ENCODE data around the gene TEAD1. TPM values are rescaled to one million over a fixed set of nuclear protein-coding genes. Genes with fewer than 3 reads are reported as not detected.

TEAD1 gene
- total RNA-seq, 6 experiments from 2014 or later = 28.3 to 41.5 (median 32.2) TPM

DNA sequence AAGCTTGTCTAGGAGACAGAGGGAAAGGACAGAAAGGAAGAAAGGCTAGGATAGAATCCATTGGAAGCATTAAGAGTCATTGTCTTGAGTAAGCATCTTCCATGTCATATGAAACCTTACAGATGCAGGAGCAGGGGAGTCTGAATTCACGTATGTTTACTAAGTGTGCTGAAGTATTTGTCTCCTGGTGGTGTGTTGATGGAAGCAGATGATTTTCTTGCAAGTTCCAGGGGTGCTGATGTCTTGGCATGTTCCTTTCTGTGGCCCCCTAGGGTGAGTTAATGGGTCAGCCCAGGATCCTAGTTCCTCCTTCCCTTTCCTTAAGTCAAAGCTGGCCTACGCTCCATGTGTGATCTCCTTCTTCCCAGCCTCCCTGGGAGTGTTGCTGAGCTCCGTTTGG, 110.2 kb downstream of the TEAD1 start:
- H3K4me3 ChIP-seq = no peak overlapping the region
- ATAC-seq = no peak
- no peaks in the 10 kb centered on the region for H3K36me3 ChIP-seq
- TF ChIP-seq POLR2A (IDR thresholded peaks at IDR 0.05) = no peak
- no peak for TF ChIP-seq CTCF (IDR thresholded peaks at IDR 0.05)
- intact Hi-C loops (cut with DNase I) = no loop called here
- no peak overlapping the region for H3K27ac ChIP-seq
- H3K9me3 ChIP-seq = no peaks in the 10 kb centered on the region
- no peaks in the 10 kb centered on the region for H3K4me1 ChIP-seq
- no peak for DNase-seq
- 0% methylated on average over 2 of the region's 3 CpGs for WGBS (ENCODE audit: insufficient coverage, low coverage, low lambda C conversion rate, missing lambda C conversion rate)
- H3K27me3 ChIP-seq = no peaks in the 10 kb centered on the region

DNA sequence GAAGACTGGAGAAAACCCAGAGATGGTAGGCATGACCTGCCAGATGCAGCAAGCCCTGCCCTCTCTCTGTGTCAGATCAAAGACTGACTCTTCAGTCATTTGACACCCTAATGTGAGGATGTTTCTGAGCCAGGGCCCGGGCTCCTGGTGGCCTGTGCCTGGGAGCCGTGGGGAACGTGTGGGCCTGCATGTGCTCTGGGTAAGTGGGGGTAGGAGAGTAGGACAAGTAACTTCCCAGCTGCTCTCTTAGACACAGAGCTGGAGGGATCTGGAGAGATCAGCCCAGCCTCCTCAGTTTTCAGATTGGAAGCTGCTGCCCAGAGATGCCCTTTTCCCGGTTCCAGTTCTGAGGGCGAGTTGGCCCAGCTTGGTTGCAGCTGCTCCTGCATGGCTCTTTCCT, 110.8 kb downstream of the TEAD1 start:
- Histone ChIP-seq H3K4me3 (no peak overlapping the region), H3K4me1 (no peaks in the 10 kb centered on the region), H3K9me3 (no peaks in the 10 kb centered on the region), H3K27me3 (no peaks in the 10 kb centered on the region), H3K27ac (no peak overlapping the region), H3K36me3 (no peaks in the 10 kb centered on the region)
- 81% methylated on average over 3 of the region's 5 CpGs for WGBS (ENCODE audit: insufficient coverage, low coverage, low lambda C conversion rate, missing lambda C conversion rate)
- ATAC-seq (no peak), DNase-seq (no peak)
- intact Hi-C loops (cut with DNase I) = no loop called here
- TF ChIP-seq CTCF (IDR thresholded peaks at IDR 0.05) (no peak), POLR2A (IDR thresholded peaks at IDR 0.05) (no peak)

DNA sequence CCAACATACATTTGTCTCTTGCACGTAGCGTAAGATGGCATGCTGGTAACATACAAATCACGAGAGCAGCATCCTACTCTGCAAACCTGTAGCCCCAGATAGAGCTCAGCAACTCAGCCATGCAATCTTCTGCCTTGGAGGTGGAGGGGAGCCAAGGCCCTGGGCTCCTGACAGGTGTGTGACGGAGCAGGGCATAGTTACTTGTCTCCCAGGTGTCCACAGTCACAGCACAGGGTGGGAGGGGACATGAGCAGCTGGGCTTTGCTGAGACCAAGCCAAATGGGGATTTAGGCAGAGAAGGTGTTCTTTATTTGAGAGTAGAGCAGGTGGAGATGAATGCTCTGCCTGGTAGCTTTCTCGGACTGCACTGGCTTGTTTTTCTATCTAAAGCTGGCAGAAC, 111.7 kb downstream of the TEAD1 start:
- 94% methylated on average over 2 of the region's 5 CpGs for WGBS (ENCODE audit: insufficient coverage, low coverage, low lambda C conversion rate, missing lambda C conversion rate)
- H3K27ac ChIP-seq = no peak overlapping the region
- no peak for TF ChIP-seq POLR2A (IDR thresholded peaks at IDR 0.05)
- TF ChIP-seq CTCF (IDR thresholded peaks at IDR 0.05) = no peak
- H3K9me3 ChIP-seq = no peaks in the 10 kb centered on the region
- H3K4me3 ChIP-seq = no peak overlapping the region
- ATAC-seq (no peak), DNase-seq (no peak)
- no peaks in the 10 kb centered on the region for H3K27me3 ChIP-seq
- no peaks in the 10 kb centered on the region for H3K36me3 ChIP-seq
- intact Hi-C loops (cut with DNase I) = no loop called here
- no peaks in the 10 kb centered on the region for H3K4me1 ChIP-seq

GRCh38 chr11:12786450-12786849, 112.2 kb downstream of the TEAD1 start:
- Histone ChIP-seq H3K9me3 (no peaks in the 10 kb centered on the region), H3K27me3 (no peaks in the 10 kb centered on the region), H3K36me3 (no peaks in the 10 kb centered on the region), H3K4me3 (no peak overlapping the region), H3K4me1 (no peaks in the 10 kb centered on the region), H3K27ac (no peak overlapping the region)
- intact Hi-C loops (cut with DNase I) = no loop called here
- no peak for TF ChIP-seq POLR2A (IDR thresholded peaks at IDR 0.05)
- TF ChIP-seq CTCF (IDR thresholded peaks at IDR 0.05) = no peak
- WGBS (ENCODE audit: insufficient coverage, low coverage, low lambda C conversion rate, missing lambda C conversion rate) = 89% methylated on average over 3 of the region's 4 CpGs
- ATAC-seq = no peak
- no peak for DNase-seq

- DNase-seq = no peak
- WGBS (ENCODE audit: insufficient coverage, low coverage, low lambda C conversion rate, missing lambda C conversion rate) = 90% methylated on average over 3 of the region's 5 CpGs
Observed at GRCh38 chr11:12786891-12787290, 112.7 kb downstream of the TEAD1 start.

More at GRCh38 chr11:12786891-12787290, 112.7 kb downstream of the TEAD1 start:
- intact Hi-C loops (cut with DNase I) = no loop called here
- Histone ChIP-seq H3K27me3 (no peaks in the 10 kb centered on the region), H3K4me1 (no peaks in the 10 kb centered on the region), H3K4me3 (no peak overlapping the region), H3K36me3 (no peaks in the 10 kb centered on the region), H3K9me3 (no peaks in the 10 kb centered on the region), H3K27ac (no peak overlapping the region)
- ATAC-seq = no peak
- TF ChIP-seq CTCF (IDR thresholded peaks at IDR 0.05) = no peak
- no peak for TF ChIP-seq POLR2A (IDR thresholded peaks at IDR 0.05)
